ENCODE measurements around the gene PREX1. TPM values are rescaled to one million over a fixed set of nuclear protein-coding genes. Genes with fewer than 3 reads are reported as not detected.
A peak's percentile ranks its signal among the peaks of the same experiment; 100 is the strongest.

The PREX1 gene
- total and polyA plus RNA-seq, 12 donors = 10.1 to 85.1 (median 42.9) TPM

DNA sequence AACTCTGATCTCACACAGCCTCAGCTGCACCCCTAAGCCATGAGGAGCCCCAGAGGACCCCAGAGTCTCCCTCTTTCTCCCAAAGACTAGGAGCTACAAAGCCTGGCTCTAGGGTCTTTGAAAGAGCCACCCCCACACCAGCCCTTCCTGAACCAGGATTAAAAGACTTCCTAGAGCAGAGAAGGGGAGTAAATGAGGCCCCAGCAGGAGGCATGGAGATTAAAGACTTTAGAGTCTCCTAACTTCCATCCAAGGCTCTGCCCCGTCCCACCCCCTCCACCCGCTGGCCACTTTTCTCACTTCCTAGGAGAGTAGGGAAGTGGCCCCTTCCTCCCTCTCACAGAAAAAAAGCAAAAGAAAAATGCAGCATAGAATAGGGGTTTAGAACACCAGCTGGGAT lies 1.7 kb downstream of the PREX1 start:
- Histone ChIP-seq H3K4me1 (replicated peaks in 1 of 2) (peaks cover 14 to 44% of the 10 kb centered on the region in 2 donors), H3K27me3 (no peaks in the 10 kb centered on the region), H3K4me3 (peak overlapping the region in 2 of 4 donors; percentile 72 to 73), H3K27ac (peak overlapping the region in 2 of 5 donors; percentile 1 to 26), H3K9me3 (replicated peaks in 1 of 3) (no peaks in the 10 kb centered on the region), H3K36me3 (replicated peaks in 1 of 2) (no peaks in the 10 kb centered on the region)
- TF ChIP-seq, protein P1, sequence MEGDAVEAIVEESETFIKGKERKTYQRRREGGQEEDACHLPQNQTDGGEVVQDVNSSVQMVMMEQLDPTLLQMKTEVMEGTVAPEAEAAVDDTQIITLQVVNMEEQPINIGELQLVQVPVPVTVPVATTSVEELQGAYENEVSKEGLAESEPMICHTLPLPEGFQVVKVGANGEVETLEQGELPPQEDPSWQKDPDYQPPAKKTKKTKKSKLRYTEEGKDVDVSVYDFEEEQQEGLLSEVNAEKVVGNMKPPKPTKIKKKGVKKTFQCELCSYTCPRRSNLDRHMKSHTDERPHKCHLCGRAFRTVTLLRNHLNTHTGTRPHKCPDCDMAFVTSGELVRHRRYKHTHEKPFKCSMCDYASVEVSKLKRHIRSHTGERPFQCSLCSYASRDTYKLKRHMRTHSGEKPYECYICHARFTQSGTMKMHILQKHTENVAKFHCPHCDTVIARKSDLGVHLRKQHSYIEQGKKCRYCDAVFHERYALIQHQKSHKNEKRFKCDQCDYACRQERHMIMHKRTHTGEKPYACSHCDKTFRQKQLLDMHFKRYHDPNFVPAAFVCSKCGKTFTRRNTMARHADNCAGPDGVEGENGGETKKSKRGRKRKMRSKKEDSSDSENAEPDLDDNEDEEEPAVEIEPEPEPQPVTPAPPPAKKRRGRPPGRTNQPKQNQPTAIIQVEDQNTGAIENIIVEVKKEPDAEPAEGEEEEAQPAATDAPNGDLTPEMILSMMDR (IDR thresholded peaks at IDR 0.05) = no peak
- no peak for TF ChIP-seq POLR2A (IDR thresholded peaks at IDR 0.05)
- intact Hi-C loops (cut with DNase I) = loop anchor here in 1 of 2 donors (5.0 kb wide), 1 partner anchor 159 kb away; no protein-coding TSS in a partner anchor
- no peak for DNase-seq
- WGBS, 4 donors = 62 to 78% (median 68%) methylated on average over 2 of the region's 2 CpGs

DNA sequence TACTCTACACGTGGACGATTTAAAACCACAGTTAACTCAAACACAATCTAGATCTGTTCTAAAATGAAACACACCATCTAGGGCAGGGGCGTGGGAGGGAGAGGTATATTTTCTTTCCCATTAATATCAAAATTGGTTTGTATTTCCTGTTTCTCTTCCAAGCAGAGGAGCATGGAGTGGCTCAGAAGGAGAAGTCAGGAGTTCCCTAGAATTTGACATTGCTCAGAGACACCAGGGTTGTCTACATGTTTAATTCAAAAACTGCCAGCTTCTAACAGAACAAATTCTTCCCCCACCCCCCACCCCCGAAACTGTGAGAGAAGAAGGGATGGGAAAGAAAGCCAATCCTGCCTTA lies 2.3 kb downstream of the PREX1 start:
- 50 to 59% (median 58%) methylated on average over 4 of the region's 4 CpGs for WGBS, 4 donors
- Histone ChIP-seq H3K36me3 (replicated peaks in 1 of 2) (no peaks in the 10 kb centered on the region), H3K27me3 (no peaks in the 10 kb centered on the region), H3K9me3 (replicated peaks in 1 of 3) (no peaks in the 10 kb centered on the region), H3K27ac (peak overlapping the region in 1 of 5 donors; percentile 1), H3K4me3 (peak overlapping the region in 1 of 4 donors; percentile 73), H3K4me1 (replicated peaks in 1 of 2) (peaks cover 9 to 40% of the 10 kb centered on the region in 2 donors)
- DNase-seq = no peak
- TF ChIP-seq, protein P1 (IDR thresholded peaks at IDR 0.05) = no peak
- no peak for TF ChIP-seq POLR2A (IDR thresholded peaks at IDR 0.05)
- intact Hi-C loops (cut with DNase I) = loop anchor here in 1 of 2 donors (5.0 kb wide), 1 partner anchor 158 kb away; no protein-coding TSS in a partner anchor

DNA sequence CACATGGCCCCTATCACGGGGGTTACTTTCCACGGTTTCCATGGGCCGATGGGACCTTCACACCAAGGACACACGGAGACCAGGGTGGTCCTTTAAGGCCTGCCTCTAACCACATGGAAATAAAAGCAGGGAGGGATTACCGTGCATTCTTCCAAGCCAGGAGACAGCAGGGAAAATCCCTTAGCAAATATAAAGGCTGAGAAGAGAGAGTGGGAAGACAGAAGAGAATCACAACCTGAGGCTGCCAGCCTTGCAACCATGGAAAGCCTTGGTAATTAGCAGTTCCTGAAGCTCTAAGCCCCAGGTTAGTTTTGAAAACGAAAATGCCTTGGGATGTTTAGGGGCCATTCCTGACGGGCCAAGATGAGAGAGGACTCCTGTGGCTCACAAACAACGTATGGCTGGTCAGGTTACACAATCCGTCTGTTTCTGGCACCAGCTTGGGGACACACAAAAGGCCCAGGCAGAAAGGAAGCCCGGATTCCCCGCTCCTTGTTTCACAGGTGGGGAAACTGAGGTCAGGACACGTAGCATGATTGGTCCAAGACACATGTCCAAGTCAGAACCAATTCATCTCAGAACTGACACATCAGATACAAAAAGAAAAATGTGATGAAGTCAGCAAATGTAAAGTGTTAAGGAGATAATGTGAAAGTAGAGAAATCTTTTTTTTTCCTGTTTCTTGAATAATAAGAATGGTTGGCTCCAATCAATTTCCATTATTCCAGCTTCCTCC lies 2.8 kb downstream of the PREX1 start:
- Histone ChIP-seq H3K36me3 (replicated peaks in 1 of 2) (no peaks in the 10 kb centered on the region), H3K4me3 (peak overlapping the region in 1 of 4 donors; percentile 73), H3K4me1 (replicated peaks in 1 of 2) (peaks cover 9 to 40% of the 10 kb centered on the region in 2 donors), H3K27ac (no peak overlapping the region), H3K27me3 (no peaks in the 10 kb centered on the region), H3K9me3 (replicated peaks in 1 of 3) (no peaks in the 10 kb centered on the region)
- 40 to 46% (median 45%) methylated on average over 12 of the region's 12 CpGs for WGBS, 4 donors
- intact Hi-C loops (cut with DNase I) = loop anchor here in 1 of 2 donors (5.0 kb wide), 1 partner anchor 158 kb away; no protein-coding TSS in a partner anchor
- no peak for DNase-seq
- TF ChIP-seq, protein P1 (IDR thresholded peaks at IDR 0.05) = no peak
- TF ChIP-seq POLR2A (IDR thresholded peaks at IDR 0.05) = no peak

DNA sequence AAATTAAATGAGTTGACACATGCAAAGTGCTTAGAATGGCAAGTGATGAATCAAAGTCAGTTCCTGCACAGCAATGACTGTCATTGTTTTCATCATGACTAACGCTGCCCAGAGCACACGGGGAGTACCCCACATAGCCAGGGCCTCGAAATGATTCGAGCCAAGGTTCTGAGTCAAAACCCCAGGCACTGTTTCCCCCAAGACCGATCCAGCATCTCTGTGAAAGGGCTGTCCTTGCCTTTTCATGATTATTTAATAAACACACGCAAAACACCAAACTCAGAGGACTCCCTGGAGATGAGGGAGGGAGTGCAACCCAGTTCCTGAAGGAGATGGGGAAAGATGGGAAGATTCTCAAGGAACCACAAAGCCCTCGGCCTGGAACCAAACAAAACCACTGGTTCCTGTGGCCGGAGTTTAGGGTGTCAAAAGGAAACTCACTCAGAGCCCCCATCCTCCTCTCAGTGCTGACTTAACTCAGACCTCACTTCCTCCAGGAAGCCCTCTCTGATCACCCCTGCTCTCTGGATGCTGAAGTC lies 3.8 kb downstream of the PREX1 start:
- H3K36me3 ChIP-seq (replicated peaks in 1 of 2) = no peaks in the 10 kb centered on the region
- no peaks in the 10 kb centered on the region for H3K9me3 ChIP-seq (replicated peaks in 1 of 3)
- WGBS, 4 donors = 36 to 67% (median 49%) methylated on average over 4 to 8 of the region's 8 CpGs
- H3K27ac ChIP-seq = peak overlapping the region in 1 of 5 donors; percentile 63
- no peak for DNase-seq
- peaks cover 9 to 40% of the 10 kb centered on the region in 2 donors for H3K4me1 ChIP-seq (replicated peaks in 1 of 2)
- no peak for TF ChIP-seq POLR2A (IDR thresholded peaks at IDR 0.05)
- TF ChIP-seq, protein P1 (IDR thresholded peaks at IDR 0.05) = no peak
- intact Hi-C loops (cut with DNase I) = no loop called here
- no peaks in the 10 kb centered on the region for H3K27me3 ChIP-seq
- no peak overlapping the region for H3K4me3 ChIP-seq

Measured in adrenal gland (tissue), 12 donors.